OCI-LY7 (cell line): ENCODE results near the gene CCNF.

Experiments
- CTCF ChIP-seq: fragments of 200-600 bp; sonication (generic); conservative IDR thresholded peaks from 2 replicates; pipeline ENCODE4 v1.5.1; 2014; ENCODE audit warnings: mild to moderate bottlenecking, antibody characterized with exemption, low read length, moderate library complexity, mixed read lengths
- EZH2phosphoT487 ChIP-seq: fragments of 200-600 bp; sonication (generic); IDR thresholded peaks from 2 replicates; pipeline ENCODE4 v1.6.1; 2018; ENCODE audit warnings: low read depth, borderline replicate concordance, mild to moderate bottlenecking, mixed run types, antibody characterized with exemption, low read length, moderate library complexity, mixed read lengths

DNA sequence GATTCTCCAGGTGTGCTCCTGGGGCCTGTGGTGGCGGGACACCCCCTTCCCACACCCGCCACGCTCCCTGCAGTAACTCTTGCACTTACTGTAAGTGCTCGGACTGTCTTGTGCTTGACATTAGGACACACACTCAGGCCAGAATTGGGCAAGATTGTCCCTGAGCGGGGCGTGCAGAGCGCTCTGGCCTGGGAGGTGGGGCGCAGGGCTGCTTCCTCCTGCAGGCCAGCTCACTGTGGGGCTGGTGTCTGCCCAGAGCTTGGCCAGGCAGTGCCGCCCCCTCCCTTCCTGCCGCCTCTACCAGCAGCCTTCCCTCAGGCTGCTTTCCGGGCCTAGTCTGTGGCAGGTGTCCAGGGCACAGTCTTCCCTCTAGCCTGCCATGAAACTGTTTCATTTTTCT is 78.4 kb downstream of the CCNF start:
- TF ChIP-seq CTCF (no peak), EZH2phosphoT487 (no peak)
